Measurements from ENCODE around the gene ABCG2.
"Not testable (repeated sequence)": the region's sequence is repeated elsewhere in the genome, so short reads cannot be mapped to it uniquely, and the experiment has no call there.

ABCG2 gene

DNA sequence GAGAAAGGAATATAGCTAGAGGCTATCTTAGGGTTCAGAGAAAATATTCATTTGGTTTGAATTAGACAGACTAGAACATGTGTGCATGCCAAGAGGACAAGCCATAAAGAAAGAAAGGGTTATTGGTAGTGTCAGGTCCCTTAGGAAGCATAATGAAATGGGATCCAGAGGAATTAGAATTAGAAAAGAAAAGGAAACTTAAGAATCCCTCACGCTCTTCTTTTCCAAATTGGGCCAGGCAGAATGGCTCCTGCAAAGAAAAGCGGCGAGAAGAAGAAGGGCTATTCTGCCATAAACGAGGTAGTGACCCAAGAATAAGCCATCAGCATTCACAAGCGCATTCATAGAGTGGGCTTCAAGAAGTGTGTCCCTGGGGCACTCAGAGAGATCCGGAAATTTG, 4.9 kb upstream of the ABCG2 start:
- DNase-seq = no peak

DNA sequence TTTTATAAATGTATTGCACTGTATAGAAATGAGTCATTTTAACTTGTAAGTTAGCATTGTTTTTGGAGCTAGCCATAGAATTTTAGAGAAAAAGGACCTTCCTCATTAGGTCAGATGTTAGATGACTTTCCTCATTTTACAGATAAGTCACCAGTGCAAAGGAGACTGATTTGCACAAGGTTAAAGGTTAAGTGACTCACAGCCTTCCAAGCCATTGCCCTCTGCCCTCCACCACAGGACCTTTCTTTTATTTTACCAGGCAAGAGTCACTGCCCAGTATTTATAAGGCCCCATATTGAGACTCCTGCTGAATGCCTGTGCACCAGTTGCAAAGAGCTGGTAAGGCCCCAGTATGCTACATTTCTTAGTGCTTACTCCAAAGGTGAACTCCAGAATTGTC, 4.2 kb upstream of the ABCG2 start:
- no peak for DNase-seq

DNA sequence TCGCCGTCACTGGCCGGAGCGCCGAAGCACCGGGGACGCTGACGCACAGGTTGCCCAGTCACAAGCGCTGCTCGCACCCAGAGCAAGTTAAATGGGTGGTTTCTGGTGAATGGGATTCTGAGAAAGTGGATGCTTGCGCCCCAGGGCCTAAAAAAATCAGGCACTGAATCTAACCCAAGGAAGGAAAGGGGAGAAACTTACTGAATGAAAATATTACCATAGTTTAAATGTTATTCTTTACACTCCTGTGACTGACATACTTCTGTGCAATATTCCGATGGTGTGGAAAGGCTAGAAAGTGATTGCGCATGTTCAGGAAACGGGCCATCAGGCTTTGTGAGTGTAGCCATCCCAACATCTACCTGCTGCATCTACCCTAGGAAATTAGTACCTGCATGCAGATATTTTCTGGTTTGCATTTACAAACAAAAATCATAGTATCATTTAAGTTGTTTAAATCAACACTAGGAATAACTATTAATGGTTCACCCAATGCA, 838 bp upstream of the ABCG2 start:
- no peak for DNase-seq

DNA sequence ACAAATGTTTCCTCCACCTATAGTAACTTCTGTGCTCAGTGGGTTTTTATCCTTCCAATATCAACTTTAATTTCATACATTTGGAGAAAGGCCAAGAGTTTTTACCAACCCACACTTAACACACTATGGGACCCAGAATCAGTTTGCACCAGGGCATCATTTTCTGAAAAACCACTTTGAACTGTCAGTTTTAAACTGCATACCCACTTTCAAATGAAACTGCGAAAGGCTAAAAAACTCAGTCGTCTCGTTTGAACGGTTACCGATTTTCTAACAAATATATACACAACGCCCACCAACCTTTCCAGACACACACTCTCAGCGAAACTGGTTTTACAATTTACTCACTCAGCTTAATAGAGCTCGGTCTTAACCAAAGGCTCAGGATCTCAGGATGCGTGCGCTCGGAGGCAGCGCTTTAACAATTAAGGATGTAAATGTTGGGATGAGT, 376 bp downstream of the ABCG2 start:
- no peak for DNase-seq

DNA sequence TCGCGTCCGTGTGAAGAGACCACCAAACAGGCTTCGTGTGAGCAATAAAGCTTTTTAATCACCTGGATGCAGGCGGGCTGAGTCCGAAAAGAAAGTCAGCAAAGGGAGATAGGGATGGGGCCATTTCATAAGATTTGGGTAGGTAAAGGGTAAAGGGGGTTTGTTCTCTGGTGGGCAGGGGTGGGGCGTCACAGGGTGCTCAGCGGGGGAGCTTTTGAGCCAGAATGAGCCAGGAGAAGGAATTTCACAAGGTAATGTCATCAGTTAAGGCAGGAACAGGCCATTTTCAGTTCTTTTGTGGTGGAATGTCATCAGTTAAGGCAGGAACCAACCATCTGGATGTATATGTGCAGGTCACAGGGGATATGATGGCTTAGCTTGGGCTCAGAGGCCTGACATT, 6.1 kb downstream of the ABCG2 start:
- not testable (repeated sequence) for DNase-seq

DNA sequence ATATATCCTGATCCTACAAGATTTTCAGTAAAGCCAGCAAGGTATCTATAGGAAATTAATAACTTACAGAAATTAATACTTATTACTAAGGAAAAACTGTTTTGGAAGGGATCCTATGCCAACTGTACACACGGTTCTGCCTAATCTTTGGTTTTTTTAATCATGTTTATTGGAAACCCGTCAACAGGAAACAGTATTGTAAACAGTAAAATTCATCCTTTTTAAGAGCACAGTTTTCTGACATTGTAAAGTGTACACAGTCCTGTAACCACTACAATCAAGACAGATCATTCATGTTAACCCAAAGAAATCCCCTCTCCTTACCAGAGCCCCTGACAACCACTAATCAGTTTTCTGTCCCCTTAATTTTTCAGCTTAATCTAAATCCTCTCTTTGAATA, 9.9 kb downstream of the ABCG2 start:
- no peak for DNase-seq

DNA sequence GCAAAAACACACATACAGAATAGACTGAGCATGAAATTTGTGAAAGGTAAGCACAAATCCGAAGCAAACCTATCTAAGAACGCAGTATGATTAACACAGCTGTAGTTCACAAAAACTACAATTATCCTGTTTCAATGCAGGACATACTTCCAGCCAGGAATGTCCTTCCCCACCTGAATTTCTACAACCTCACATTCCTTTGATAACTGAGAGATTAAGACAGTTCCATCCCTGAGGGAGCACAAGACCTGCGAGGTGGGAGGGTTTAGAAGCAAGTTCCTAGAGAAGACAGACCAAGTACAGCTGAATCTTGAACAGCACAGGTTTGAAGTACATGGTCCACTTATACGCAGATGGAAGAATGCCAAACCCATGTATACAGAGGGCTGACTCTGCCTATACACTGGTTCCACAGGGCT, 10.6 kb downstream of the ABCG2 start:
- DNase-seq = no peak

DNA sequence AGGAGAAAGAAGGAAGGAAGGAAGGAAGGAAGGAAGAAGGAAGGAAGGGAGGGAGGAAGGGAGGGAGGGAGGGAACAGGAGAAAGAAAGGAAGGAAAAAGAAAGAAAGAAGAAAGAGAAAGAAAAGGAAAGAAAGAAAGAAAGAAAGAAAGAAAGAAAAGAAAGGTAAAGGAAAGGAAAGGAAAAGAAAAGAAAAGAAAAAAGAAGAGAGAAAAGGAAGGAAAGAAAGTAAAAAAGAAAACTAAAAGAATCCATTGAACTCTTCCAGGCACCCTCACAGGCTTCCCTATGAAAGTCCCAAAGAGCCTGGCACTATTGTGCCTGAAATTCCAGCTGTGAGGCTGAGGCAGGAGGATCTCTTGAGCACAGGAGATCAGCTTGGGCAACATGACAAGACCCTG, 11.5 kb downstream of the ABCG2 start:
- no peak for DNase-seq

DNA sequence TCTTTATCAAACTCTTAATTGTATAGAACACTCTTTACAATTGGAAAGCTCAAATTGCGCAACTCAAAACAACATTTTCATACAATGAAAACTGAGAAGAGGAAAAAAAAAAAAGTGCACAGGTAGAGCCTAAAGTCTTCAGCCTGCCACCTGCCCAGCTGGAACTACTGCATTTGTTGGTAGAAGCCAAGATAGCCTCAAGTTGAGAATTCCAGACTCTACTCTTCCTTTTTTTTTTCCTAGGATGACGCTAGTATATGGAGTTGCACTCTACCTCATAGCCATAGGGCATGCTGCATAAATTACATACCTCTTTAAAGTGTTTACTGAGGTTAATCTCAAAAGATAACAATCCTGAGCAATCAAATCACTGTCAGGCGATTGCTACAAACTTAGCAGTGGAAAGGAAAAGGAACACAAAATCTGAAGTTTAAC, 13.6 kb downstream of the ABCG2 start:
- no peak for DNase-seq

DNA sequence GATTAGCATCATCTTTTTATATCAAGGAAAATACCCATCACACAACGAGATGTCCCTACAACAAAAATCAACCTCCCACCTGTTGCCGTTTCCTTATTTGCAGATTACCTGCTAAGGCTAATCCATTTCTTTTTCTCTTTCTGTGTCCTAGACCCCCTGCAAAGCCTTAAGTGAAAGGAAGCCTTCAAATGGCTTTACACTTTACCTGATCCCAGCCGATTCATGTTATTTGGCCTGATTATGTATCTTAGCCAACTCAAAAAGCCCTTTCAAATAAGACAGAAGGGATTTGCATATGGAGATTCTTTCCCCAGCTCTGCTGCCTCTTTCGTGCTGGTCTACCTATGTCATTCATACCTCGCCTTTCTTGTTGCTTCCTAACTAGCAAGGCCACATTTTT, 14.4 kb downstream of the ABCG2 start:
- no peak for DNase-seq

DNA sequence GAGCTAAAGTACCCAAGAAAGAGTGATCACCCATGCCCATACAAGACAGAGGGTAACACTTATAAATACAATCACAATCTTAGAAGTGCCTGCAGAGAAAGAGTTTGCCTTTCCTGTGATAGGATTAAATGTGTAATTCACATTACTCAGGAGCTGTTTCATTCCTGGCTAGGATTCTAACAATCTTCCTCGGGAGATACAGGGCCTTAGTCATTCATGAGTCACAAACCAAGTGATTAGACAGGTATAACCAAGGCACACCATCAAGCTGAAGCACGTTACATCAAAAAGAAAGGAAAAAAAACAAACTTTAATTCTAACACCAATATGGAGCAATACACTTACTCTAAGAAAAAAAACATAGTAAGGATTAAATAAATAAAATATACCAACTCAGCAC, 14.9 kb downstream of the ABCG2 start:
- no peak for DNase-seq

DNA sequence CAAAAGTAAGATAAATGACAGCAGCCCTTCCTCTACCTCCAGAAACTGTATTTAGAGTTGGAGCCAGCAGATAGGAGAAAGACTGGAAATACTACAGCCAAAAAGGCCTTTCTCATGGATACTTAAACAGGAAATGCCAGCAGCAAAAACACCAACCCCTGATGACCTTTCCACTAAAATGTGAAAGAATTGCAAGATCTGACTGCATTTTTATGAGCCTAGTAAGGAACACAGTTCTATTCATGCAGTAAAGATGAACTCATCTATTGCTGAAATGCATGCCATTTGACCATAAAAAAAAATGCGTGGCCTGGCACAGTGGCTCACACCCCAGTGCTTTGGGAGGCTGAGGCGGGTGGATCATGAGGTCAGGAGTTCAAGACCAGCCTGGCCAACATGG, 19.9 kb downstream of the ABCG2 start:
- DNase-seq = no peak

DNA sequence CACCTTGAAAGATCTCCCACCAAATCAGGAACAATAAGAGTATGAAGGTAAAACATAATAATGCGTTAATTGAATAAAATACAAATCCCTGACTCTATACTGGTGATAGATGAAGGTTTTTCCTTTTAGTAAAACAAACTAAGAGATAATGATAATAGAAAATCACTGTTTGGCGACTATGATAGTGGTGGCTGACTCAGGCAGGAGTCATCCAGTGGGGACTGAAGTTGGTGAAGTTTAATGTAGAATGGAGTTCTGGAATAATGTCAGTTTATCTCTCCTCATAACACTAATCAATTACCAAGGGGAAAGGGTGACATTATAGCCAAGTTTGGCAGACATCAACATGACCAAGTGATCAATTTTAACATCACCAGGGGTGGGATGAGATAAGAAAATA, 21.3 kb downstream of the ABCG2 start:
- DNase-seq = no peak

DNA sequence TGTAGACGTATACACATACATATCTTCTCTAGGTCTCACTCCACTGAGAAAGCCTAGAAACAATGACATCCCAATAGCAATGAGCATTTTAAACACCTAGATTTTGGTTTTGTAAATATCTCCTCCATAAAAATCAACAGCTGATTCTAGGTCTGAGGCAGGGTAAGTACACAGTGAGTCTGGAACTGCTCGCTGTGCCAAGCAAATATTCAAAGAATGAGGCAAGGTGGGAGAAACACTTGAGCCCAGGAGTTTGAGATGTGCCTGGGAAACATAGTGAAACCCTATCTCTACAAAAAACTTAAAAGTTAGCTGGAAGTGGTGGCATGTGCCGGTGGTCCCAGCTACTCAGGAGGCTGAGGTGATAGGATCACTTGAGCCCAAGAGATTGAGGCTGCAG, 22.2 kb downstream of the ABCG2 start:
- DNase-seq = no peak

DNA sequence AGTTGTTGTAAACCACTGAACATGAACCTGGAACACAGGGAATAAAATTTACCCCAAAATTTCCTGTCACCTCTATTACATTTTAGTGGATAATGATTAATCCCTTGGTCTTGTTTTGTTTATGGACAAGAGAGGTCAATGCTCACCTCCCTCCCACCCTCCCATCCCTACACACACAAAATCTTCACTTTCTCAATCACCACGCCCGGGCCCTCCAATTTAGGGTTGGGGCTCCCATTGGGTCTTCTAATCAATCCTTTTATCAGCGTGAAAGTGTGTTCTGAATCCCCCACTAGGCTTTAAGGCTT, 23.1 kb downstream of the ABCG2 start:
- DNase-seq = no peak

DNA sequence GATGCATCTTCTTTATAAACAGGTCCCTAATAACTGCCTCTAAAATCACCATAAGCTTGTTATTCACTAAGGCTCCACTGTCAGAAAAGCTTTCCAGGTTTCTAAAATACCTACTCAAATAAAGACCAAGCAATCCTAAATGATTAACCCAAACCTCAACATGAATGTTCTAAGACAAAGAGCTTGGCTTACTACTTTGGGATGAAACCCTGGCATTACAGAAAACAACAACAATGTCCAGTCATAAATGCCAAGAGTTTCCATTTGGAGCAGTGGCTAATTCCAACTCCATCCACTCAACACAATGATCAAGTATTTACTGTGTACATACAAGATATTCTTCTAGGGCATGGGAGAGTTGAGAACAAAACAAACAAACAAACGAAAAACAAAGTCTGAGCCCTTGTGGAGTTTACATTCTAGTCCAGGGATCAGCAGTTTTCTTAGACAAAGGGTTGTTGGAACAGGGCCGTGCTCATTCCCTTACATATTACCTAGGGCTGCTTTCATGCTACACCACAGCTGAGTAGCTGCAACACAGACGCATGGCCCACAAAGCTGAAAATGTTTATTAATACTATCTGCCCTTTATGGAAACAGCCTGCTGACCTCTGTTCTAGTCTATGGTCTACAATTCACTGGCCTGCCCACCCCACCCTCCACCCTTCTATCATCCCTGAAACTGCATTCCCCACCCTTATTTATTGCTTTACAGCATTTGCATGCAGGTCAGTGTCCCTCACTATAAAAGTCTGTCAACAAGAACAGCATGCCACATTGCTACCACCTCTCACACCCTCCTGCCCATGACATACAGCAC, 23.7 kb downstream of the ABCG2 start:
- no peak for DNase-seq

DNA sequence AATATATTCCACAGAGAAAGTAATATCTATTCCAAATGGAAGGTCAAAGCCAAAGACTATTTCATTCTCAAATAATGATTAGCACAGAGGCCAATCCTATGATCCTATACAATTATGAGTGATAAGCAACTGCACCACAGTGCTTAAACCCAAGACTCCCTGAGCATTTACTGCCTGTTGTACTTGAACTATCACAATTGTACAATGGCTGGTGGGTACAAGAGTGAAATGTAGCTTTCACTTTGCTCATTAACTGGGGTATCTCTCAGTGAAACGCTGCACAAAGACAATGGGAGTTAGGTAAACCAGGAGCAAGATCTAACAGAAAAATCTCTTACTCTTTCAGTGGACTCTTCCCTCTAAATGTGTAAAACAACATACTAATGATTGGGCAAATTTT, 24.3 kb downstream of the ABCG2 start:
- no peak for DNase-seq

DNA sequence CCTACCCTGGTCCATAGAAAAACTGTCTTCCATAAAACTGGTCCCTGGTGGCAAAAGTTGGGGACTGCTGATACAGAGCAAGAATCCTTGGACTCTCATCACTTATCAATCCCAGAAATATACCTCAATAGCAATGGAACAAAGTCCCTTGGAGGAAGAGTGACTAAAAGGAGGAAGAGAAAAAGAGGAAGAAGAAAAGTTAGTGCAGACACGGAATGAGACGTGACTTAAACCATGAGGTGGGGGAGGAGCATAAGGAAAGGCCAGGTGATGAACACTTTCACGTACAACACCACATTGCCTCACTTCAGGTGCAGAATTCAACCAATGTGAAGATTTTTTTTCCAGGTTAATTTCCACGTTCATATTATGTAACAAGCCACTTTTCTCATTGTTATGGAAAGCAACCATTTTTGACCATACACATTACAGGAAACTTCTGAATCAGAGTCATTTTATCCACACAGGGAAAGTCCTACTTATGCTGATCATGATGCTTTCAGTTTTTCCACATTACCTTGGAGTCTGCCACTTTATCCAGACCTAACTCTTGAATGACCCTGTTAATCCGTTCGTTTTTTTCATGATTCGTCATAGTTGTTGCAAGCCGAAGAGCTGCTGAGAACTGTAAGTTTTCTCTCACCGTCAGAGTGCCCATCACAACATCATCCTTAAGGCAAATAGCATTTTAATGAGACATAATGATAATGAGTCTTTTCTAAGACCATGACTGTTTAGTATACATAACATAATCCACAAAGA, 27.7 kb downstream of the ABCG2 start:
- DNase-seq = no peak

DNA sequence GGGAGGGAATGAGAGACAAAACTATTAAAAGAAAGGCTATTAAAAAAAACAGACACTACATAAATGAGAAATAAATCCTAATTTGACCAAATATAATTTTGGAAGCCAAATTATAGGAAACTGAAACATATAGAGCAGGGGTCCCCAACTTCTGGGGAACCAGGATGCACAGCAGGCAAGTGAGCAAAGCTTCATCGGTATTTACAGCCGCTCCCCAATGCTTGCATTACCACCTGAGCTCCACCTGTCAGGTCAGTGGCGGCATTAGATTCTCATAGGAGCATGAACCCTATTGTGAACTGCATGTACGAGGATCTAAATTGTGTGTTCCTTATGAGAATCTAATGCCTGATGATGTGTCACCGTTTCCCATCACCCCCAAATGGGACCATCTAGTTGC, 28.4 kb downstream of the ABCG2 start:
- DNase-seq = no peak

DNA sequence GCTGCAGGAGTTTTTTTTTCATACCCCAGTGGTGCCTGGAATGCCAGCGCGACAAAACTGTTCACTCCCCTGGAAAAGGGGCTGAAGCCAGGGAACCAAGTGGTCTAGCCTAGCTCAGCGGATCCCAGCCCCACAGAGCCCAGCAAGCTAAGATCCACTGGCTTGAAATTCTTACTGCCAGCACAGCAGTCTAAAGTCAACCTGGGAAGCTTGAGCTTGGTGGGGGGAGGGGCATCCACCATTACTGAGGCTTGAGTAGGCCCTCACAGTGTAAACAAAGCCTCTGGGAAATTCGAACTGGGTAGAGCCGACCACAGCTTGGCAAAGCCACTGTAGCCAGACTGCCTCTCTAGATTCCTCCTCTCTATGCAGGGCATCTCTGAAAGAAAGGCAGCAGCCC, 36.2 kb downstream of the ABCG2 start:
- not testable (repeated sequence) for DNase-seq

DNA sequence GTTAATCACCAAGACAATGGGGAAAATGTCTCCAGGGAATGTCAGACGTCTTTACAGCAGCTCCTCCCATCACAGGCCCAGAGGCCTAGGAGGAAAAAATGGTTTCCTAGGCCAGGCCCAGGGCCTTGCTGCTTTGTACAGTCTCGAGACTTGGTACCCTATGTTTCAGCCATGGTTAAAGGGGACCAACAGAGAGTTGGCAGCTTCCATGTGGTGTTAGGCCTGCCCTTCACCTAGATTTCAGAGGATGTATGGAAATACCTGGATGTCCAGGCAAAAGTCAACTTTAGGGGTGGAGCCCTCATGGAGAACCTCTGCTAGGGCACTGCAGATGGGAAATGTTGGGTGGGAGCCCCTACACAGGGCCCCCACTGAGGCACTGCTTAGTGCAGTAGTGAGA, 38.5 kb downstream of the ABCG2 start:
- no peak for DNase-seq

DNA sequence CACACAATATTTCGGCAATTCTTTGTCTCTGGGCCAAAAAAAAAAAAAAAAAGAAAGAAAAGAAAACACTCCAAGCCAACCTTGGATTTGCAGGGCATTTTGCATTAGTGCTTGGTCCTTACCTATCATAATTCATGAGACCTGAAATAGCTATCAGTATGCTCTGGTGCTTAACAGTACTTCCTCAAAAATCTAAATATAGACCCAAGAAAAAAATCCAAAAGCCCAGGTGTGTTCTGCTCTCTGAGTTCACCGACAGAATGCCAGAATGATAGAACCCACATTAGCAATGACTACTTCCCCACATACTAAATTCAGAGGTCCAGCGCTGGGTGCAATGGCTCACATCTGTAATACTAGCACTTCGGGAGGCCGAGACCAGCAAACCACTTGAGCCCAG, 42.9 kb downstream of the ABCG2 start:
- no peak for DNase-seq

DNA sequence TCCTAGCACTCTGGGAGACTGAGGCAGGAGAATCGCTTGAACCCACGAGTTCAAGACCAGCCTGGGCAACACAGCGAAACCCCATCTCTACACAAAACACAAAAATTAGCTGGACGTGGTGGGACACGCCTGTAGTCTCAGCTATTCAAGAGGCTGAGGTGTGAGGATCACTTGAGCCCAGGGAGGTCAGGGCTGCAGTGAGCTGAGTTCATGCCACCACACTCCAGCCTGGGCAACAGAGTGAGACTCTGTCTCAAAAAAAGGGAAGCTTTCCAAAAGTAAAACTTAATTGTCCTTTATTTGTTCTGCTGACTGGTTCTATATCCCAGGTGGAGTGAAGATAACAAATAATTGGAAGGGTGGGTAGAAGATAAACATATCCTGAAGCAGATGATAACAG, 45.6 kb downstream of the ABCG2 start:
- DNase-seq = no peak

DNA sequence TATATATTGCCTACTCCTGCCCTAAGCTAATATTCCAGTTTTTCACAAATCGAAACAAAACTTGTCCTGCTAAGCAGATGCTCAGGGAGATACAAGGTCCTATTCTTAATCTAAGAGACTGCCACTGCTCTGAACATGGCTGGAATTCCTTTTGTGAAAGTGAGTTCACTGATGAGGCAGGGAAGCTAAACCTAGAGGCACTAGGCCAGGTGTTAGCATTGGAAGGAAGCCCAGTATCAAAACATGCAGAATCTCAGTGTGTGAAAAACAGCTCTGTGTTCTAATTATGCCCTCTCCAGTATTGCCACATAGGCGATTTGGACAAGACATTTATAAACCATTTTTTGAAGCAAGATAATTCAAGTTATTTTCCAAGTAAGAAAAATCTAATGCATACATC, 47.6 kb downstream of the ABCG2 start:
- DNase-seq = no peak
